GM12865 (cell line): ENCODE results near the gene TCHP.

Experiments used
- DNase-seq: peaks from one replicate; pipeline ENCODE4 v3.0.0; 2010; ENCODE audit warnings: low read depth
- H3K4me3 ChIP-seq: 2 replicates; pipeline ENCODE4 v1.5.1; 2011; ENCODE audit warnings: mild to moderate bottlenecking, low read depth, low read length, control low read depth
- TF ChIP-seq, protein P1 (sequence below): IDR thresholded peaks from 2 replicates; pipeline ENCODE4 v1.5.1; 2011; ENCODE audit warnings: low read length, control low read depth, low read depth, inconsistent platforms; ENCODE audit not compliant: insufficient read depth; ENCODE audit errors: missing control alignments

TCHP gene

DNA sequence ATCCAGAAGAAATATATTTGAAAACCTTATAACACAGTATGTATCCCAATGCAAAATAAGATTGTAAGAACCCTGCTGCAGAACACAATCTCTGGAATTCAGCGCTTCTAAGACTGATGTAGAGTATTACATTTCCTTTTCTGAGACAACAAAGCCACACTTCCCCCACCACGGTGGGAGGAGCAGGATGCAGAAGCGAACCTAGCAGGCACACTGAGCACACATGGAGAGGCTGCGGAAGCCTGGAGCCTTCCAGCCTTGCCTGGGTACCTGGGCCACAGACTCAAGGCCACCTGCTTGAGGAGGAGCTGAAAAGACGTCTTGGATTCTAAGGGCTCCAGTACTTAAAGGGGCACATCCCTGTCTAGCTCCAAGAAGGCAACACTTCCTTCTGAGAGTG lies 46.4 kb downstream of the TCHP start:
- TF ChIP-seq, protein P1, sequence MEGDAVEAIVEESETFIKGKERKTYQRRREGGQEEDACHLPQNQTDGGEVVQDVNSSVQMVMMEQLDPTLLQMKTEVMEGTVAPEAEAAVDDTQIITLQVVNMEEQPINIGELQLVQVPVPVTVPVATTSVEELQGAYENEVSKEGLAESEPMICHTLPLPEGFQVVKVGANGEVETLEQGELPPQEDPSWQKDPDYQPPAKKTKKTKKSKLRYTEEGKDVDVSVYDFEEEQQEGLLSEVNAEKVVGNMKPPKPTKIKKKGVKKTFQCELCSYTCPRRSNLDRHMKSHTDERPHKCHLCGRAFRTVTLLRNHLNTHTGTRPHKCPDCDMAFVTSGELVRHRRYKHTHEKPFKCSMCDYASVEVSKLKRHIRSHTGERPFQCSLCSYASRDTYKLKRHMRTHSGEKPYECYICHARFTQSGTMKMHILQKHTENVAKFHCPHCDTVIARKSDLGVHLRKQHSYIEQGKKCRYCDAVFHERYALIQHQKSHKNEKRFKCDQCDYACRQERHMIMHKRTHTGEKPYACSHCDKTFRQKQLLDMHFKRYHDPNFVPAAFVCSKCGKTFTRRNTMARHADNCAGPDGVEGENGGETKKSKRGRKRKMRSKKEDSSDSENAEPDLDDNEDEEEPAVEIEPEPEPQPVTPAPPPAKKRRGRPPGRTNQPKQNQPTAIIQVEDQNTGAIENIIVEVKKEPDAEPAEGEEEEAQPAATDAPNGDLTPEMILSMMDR, result no peak
- DNase-seq, result no peak
- no peak overlapping the region for H3K4me3 ChIP-seq

DNA sequence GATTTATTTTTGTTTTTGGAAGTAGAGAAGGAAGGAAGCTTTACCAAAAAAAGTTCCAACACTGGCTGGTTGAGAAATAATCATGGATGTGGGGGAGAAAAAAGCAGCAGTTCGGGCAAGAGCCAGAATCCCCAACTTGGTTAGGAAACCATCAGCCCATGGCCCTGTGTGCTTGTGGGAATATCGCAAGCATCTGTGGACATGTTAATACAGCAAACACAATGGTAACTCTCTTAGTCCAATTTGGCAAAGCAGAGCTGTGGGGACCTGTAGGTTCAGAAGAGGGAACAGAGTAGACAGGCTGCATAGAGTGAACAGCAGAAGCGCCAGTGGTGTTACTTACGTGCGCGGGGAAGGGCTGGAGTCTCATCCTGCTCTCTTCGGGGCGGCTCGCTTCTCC lies 46.8 kb downstream of the TCHP start:
- no peak for DNase-seq
- TF ChIP-seq, protein P1, result no peak
- H3K4me3 ChIP-seq, result no peak overlapping the region

DNA sequence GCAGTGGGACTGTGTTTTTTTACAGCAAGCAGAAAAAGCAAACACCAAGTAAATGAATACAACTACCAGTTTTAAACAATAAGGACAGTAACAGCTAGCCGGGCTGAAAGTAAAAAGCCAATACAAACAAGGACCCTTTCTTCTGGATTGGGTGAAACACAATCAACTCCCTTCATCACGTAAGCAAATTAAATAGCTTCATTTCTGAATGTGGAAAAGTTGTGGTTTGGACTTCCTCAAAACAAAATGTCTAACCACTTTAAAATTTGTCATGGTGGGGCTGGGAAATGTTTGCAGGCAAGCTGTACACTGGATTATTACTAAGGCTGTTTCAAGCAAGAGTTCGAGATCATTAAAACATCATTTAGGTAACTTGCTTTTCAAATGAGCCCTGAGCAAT lies 47.4 kb downstream of the TCHP start:
- no peak for DNase-seq
- TF ChIP-seq, protein P1, result no peak
- H3K4me3 ChIP-seq, result no peak overlapping the region

DNA sequence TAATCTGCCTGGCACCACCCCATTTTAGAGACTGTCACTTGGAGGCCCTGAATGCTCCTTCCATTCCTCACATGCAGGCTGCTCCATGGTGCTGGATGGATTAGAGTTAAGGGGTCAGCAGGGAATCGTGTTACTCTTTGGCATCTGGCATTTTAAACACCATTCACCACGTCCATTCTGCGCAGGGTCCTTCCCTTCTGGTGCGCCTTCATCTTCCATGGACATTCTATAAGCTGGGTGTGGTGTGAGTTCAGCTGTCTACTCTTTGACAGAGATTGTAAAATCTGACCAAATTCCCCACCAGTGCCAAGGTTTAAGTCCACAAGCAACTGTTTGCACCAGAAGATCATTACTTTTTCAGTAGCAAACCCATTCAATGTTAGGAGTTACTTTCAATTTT lies 48.3 kb downstream of the TCHP start:
- no peak for DNase-seq
- H3K4me3 ChIP-seq, result no peak overlapping the region
- TF ChIP-seq, protein P1, result no peak

DNA sequence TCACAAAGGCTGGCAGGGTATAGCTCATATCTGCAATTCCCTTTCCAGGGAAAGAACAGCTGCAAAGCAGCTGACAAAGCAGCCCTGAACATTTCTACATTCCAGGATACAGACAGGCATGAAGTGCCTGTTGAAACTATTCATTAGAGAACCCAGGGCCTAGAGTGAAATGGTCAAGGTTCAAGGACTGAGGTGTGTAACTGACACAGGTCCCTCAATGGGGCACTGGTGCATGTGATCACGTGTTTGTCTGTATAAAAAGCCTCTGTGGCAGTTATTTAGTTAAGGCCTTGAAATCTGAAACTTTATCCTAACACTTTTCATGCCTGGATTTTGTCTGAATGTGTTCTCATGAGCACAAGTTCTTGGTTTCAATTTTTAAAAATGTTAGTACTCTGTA lies 49.0 kb downstream of the TCHP start:
- H3K4me3 ChIP-seq, result no peak overlapping the region
- no peak for DNase-seq
- TF ChIP-seq, protein P1, result no peak

DNA sequence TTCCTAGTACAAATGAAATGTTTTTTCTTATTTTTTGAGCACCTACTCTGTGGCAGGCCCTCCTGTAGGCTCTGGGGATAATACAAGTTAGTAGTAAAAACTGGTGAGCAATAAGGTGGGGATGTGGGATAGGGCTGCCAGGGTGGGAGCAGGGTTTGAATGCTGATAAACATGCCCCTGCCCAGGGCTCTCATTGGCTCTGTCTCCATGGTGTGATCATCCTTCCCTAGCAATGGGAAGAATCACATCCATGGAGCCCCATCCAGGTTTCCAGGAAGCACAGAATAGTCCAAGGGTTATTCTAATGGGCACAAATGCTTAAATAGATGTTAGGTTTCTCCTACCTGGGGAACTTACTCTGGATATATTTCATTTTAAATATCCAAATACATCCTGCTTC lies 50.6 kb downstream of the TCHP start:
- TF ChIP-seq, protein P1, result no peak
- no peak overlapping the region for H3K4me3 ChIP-seq
- DNase-seq, result no peak

DNA sequence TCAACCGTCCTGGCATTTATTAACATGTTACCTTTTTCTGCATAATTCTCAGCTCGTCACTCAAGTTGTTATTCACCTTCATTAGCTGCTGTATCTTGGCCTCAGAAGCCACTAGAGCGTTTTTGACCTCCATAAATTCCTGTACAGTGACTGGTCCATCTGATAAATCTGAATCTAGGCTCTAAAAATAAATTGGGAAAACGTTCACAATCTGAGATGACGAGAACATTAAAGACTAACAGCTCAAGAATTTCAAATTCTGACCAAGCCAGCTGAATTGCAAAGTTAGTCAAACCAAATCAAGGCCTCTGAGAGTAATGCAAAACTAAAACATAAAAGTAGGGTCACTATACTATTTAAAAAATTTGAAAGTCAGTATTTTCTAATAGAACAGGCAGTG lies 51.1 kb downstream of the TCHP start:
- no peak overlapping the region for H3K4me3 ChIP-seq
- DNase-seq, result no peak
- TF ChIP-seq, protein P1, result no peak
